ENCODE data around the gene MAGI1.
"Not testable (repeated sequence)": the region's sequence is repeated elsewhere in the genome, so short reads cannot be mapped to it uniquely, and the experiment has no call there.

MAGI1 gene

DNA sequence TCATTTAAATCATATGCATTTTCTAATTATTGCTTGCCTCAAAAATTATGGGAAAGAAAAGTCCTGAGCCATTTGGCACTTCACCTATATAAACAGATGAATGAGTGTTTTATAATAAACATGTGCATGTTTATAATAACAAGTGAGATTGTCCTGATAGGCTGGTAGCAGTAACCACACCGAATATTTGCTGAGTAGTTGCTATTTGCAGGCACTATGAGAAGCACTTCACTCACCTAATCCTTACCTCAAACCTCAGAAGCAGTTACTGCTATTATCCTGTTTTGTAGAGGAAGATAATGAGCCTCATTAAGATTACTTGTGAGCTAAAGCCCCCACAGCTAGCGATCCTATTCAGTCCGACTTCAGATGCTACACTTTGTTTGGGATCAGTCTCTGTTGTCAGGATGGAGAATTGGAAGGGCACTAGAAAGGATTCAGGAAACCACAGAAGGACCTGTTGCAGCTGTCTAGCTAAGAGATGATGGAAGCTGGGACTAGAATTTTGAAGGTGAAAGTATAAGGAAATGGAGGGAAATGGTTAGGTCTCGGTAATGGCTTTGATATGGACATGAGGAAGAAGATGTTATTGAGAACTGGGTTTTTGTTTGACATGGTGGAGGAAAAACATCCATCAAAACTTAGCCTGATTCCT is 28.4 kb upstream of the MAGI1 start:
- no peak for DNase-seq (ENCODE audit: insufficient read length)
- TF ChIP-seq TAF1 (IDR thresholded peaks at IDR 0.05; ENCODE audit: borderline replicate concordance, low read depth, low read length), result no peak
- no peak for TF ChIP-seq POLR2A (IDR thresholded peaks at IDR 0.05; ENCODE audit: low read depth, low read length)
- TF ChIP-seq POLR2AphosphoS5 (IDR thresholded peaks at IDR 0.05; ENCODE audit: low read depth, low read length), result no peak
- no peak for FAIRE-seq

DNA sequence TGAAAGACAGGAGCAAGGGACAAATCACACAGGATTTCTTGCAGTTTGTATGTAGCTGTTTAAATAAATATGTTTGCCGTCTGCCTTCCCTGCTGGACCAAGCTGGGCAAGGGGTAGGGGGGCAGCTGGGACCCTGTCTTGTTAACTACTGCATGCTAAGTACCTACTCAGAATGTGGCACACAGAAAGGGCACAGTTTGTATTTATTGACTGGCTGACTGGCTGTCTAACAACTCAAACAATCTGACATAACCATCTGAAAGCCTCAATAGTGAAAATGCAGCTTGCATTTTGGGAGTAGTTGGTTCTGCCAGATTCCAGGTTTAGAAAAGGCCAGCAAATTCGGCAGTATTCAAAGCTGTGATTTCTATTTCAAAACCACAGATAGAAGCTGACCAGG is 16.6 kb upstream of the MAGI1 start:
- FAIRE-seq (no peak), DNase-seq (ENCODE audit: insufficient read length) (no peak)
- TF ChIP-seq POLR2AphosphoS5 (IDR thresholded peaks at IDR 0.05; ENCODE audit: low read depth, low read length), result no peak
- TF ChIP-seq TAF1 (IDR thresholded peaks at IDR 0.05; ENCODE audit: borderline replicate concordance, low read depth, low read length), result no peak
- TF ChIP-seq POLR2A (IDR thresholded peaks at IDR 0.05; ENCODE audit: low read depth, low read length), result no peak

DNA sequence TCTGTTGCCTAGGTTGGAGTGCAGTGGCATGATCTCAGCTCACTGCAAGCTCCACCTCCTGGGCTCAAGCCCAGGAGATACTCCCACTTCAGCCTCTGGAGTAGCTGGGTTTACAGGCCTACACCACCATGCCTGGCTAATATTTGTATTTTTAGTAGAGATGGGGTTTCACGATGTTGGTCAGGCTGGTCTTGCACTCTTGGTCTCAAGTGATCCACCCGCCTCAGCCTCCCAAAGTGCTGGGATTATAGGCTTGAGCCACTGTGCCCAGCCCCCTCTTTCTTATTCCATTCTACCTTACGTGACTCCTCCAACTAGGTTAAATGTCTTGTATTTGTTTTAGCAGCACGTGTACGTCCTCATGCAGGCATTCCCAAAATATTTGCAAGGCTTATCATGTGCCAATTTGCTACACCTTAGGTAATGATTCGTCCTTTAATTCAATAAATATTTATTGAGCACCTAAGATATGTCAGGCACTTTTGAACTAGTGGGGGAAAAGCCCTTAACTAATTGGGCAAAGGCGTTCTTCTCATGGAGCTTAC is 14.9 kb upstream of the MAGI1 start:
- TF ChIP-seq POLR2AphosphoS5 (IDR thresholded peaks at IDR 0.05; ENCODE audit: low read depth, low read length) (no peak), POLR2A (IDR thresholded peaks at IDR 0.05; ENCODE audit: low read depth, low read length) (no peak)
- no peak for FAIRE-seq
- DNase-seq (ENCODE audit: insufficient read length), result no peak

DNA sequence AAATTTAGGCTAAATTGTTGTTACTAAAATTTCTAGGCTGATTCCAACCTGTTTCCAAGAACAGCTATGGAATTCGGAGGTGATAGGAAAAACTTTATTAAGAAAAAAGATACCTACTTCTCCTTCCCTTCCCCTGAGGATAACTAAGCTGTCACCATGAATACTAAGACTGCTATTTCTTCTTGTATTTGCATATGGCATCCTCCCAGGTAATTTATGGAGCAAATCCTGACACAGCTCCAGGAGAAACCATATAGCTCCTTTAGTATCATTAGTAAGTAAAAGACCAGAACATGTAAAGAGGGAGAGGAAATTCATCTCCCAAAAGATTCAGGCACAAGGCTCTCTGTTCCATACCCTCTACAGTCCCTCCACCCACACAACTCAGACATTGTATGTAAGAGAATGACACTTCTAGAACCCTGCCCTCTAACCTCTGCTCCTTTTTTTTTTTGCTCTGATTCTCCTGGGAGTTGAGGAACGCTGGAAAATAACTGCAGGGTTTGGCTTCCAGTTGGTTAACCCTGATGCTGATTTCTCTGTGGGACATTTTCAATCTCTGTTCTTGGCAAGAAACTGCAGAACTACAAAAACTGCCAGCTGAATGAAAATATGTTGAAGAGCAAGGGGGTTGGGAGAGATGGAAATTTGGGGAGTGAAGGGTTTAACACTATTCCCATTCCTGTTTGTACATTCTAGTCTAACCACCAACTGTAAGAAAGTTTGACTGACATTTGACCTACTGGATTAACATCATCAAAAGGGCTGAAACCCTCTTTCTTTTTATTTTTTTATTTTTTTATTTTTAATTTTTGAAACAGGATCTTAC is 14.2 kb upstream of the MAGI1 start:
- FAIRE-seq (no peak), DNase-seq (ENCODE audit: insufficient read length) (no peak)
- no peak for TF ChIP-seq TAF1 (IDR thresholded peaks at IDR 0.05; ENCODE audit: borderline replicate concordance, low read depth, low read length)
- no peak for TF ChIP-seq POLR2A (IDR thresholded peaks at IDR 0.05; ENCODE audit: low read depth, low read length)
- TF ChIP-seq POLR2AphosphoS5 (IDR thresholded peaks at IDR 0.05; ENCODE audit: low read depth, low read length), result no peak

DNA sequence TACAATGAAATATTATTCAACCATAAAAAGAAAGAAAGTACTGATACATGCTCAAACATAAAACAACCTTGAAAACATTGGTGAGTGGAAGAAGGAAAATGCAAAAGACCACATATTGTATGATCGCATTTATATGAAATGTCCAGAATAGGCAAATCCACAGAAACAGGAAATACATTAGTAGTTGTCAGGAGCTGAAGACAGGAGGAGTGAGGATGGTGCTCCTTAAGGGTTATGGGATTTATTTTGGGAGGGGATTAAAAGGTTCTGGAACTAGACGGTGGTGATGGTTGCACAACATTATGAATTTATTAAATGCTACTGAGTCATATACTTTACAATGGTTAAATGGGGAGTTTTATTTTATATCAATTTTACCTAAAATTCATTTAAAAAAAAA is 12.1 kb upstream of the MAGI1 start:
- no peak for TF ChIP-seq POLR2AphosphoS5 (IDR thresholded peaks at IDR 0.05; ENCODE audit: low read depth, low read length)
- no peak for TF ChIP-seq POLR2A (IDR thresholded peaks at IDR 0.05; ENCODE audit: low read depth, low read length)
- TF ChIP-seq TAF1 (IDR thresholded peaks at IDR 0.05; ENCODE audit: borderline replicate concordance, low read depth, low read length), result no peak
- no peak for FAIRE-seq
- no peak for DNase-seq (ENCODE audit: insufficient read length)

DNA sequence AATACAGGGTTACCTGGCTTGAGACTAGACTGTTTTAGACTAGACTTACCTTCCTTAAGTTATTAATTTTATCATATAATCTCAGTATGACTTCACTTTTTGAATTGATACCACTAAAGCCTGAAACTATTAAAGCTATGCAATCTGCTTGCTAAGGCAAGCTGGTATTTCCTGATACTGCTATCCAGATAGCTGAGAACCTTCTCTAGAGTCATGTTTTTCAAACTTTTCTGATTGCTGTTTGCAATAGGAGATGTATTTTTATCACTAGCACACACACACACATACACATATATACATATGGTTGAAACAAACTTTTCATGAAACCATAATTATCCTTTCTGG is 9.3 kb upstream of the MAGI1 start:
- no peak for DNase-seq (ENCODE audit: insufficient read length)
- no peak for FAIRE-seq
- TF ChIP-seq TAF1 (IDR thresholded peaks at IDR 0.05; ENCODE audit: borderline replicate concordance, low read depth, low read length) (no peak), POLR2A (IDR thresholded peaks at IDR 0.05; ENCODE audit: low read depth, low read length) (no peak), POLR2AphosphoS5 (IDR thresholded peaks at IDR 0.05; ENCODE audit: low read depth, low read length) (no peak)

DNA sequence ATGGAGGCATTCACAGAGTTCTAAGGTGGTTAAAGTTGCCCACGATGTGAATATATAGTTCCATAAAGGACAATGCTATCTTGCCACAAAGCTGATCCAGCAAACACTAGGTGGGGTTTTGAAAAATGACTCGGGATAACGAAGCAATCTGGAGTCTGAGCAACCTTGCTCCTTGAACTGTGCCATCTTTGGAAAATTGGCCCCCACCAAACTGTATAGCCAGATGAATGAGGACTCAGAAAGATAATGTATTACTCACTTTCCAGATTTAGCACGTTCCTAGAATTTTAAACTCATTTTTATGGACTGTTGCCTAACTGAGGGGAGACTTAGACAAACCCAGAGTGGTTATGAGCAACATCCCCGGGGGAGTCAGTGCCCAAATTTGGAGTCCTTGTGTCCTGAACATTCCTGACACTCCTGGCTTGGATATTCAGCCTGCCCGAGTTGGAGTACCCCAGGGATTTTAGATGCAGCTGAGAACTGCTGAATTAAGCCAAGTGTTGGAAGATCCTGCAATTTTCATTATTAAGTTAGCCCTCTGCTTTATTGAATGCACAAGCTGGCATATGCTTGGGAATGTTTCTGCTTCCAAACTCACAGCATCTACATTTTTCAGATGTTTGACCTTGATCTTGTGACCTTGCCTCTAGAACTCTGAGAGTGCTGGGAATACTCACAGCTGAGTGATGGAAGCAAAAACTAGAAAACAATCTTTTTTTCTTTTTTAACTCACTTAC is 8.8 kb upstream of the MAGI1 start:
- FAIRE-seq (no peak), DNase-seq (ENCODE audit: insufficient read length) (no peak)
- TF ChIP-seq POLR2AphosphoS5 (IDR thresholded peaks at IDR 0.05; ENCODE audit: low read depth, low read length) (no peak), TAF1 (IDR thresholded peaks at IDR 0.05; ENCODE audit: borderline replicate concordance, low read depth, low read length) (no peak), POLR2A (IDR thresholded peaks at IDR 0.05; ENCODE audit: low read depth, low read length) (no peak)

DNA sequence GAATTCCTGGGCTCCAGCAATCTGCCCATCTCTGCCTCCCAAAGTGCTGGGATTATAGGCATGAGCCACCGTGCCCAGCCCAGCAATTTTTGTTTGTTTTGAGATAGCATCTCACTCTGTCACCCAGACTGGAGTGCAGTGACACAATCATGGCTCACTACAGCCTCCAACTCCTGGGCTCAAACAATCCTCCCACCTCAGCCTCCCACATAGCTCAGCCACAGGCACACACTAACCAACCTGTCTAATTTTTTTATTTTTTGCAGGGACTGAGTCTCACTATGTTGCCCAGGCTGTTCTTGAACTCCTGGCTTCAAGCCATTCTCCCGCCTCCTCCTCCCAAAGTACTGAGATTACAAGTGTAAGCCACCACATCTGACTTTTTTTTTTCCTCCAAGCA is 7.6 kb upstream of the MAGI1 start:
- DNase-seq (ENCODE audit: insufficient read length); FAIRE-seq: not testable (repeated sequence)

DNA sequence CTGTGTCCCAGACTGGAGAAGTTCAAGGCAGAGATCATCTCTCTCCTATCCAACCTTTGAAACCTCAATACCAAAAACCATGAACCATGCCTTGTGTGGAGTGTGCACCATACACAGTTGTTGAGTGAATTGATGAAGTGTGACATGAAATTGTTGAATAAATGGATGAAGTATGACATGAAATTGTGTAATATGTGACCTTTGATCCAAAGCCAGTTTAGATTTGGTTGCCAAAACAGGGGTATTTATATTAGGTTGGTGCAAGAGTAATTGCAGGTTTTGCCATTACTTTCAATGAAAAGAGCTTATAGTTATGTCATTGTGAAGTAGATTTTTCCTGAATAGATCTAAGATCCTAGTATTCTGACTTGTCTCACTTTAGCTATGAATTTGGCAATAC is 3.1 kb upstream of the MAGI1 start:
- DNase-seq (ENCODE audit: insufficient read length) (no peak), FAIRE-seq (no peak)

DNA sequence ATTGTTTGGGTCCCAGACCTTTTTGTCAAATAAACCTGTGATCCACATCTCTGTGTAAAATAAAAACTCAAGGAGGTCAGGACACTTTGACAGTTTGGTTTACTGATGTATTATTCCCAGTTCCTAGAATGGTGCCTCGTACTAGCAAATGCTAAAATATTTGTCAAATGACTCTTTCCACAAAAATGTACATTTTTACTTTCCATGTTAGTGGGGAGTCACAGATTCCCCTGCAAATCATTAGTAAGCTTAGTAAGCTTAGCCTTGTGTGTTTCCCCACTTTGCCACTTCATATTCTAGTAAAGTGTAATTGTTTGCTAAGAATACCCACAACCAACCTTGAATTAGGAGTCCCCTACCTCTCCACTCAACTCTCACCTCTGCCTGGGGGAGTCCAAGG is 2.4 kb upstream of the MAGI1 start:
- no peak for TF ChIP-seq POLR2AphosphoS5 (IDR thresholded peaks at IDR 0.05; ENCODE audit: low read depth, low read length)
- no peak for TF ChIP-seq TAF1 (IDR thresholded peaks at IDR 0.05; ENCODE audit: borderline replicate concordance, low read depth, low read length)
- no peak for TF ChIP-seq POLR2A (IDR thresholded peaks at IDR 0.05; ENCODE audit: low read depth, low read length)
- FAIRE-seq, result no peak

More for the DNA sequence above, 3.1 kb upstream of the MAGI1 start:
- no peak for TF ChIP-seq POLR2A (IDR thresholded peaks at IDR 0.05; ENCODE audit: low read depth, low read length)
- no peak for TF ChIP-seq TAF1 (IDR thresholded peaks at IDR 0.05; ENCODE audit: borderline replicate concordance, low read depth, low read length)
- TF ChIP-seq POLR2AphosphoS5 (IDR thresholded peaks at IDR 0.05; ENCODE audit: low read depth, low read length), result no peak

DNA sequence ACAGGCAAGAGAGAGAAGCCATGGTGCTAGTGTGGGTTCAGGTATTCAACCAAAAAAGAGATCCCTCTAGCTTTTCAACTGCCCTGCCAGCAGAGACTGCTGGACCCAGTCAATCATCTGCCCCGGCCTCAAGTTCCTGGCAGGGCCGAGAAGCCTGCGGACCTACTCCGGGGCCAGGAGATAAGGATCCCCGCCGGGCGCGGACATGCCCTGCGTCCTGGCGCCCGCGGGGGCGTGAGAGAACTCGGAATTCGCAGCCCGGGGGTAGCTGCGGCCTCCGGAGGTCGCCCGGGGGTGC is 821 bp upstream of the MAGI1 start:
- no peak for TF ChIP-seq POLR2AphosphoS5 (IDR thresholded peaks at IDR 0.05; ENCODE audit: low read depth, low read length)
- TF ChIP-seq TAF1 (IDR thresholded peaks at IDR 0.05; ENCODE audit: borderline replicate concordance, low read depth, low read length), result no peak
- no peak for TF ChIP-seq POLR2A (IDR thresholded peaks at IDR 0.05; ENCODE audit: low read depth, low read length)
- DNase-seq (ENCODE audit: insufficient read length) (no peak), FAIRE-seq (no peak)

More for the DNA sequence above, 2.4 kb upstream of the MAGI1 start:
- DNase-seq (ENCODE audit: insufficient read length), result no peak

DNA sequence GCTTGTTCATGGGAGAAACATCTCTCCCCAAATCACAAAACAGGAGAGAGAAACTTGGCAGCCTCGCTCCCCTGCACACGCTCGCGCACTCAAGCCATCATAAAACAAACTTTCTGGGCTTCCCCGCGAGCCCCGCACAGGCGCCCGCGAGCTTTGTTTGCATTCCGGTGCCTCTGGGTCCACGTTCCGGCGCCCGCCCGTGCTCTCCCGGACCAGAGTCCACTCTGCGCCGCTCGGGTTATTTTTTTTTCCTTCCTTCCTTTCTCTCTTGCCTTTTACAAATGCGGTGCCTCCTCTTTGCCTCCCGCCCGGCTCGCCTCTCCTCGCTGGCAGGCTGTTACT is 363 bp downstream of the MAGI1 start:
- TF ChIP-seq POLR2A (IDR thresholded peaks at IDR 0.05; ENCODE audit: low read depth, low read length) (no peak), TAF1 (IDR thresholded peaks at IDR 0.05; ENCODE audit: borderline replicate concordance, low read depth, low read length) (no peak), POLR2AphosphoS5 (IDR thresholded peaks at IDR 0.05; ENCODE audit: low read depth, low read length) (no peak)
- FAIRE-seq, result no peak
- DNase-seq (ENCODE audit: insufficient read length), result no peak

All from GM12892 (cell line).